Tibial nerve (tissue), 4 donors: ENCODE results near the gene VSTM2B. TPM values are rescaled to one million over a fixed set of nuclear protein-coding genes. Genes with fewer than 3 reads are reported as not detected.

ENCODE experiments used
- DNase-seq, 2 donors: peaks; one replicate each; pipeline ENCODE4 v3.0.0-alpha.2; 2019; ENCODE audit warnings: low spot score in 2 of 2
- H3K27ac ChIP-seq, 4 donors: fragments of 200-600 bp; sonication (generic) in 3 of 4; one replicate each; pipeline ENCODE4 v1.5.1; 2017 to 2019; ENCODE audit warnings: mild to moderate bottlenecking in 1 of 4
- H3K27me3 ChIP-seq, 2 donors: fragments of 200-600 bp; sonication (generic) in 1 of 2; one replicate each; pipeline versions ENCODE4 v1.5.1 to v1.6.0; 2017 to 2019
- H3K36me3 ChIP-seq, 3 donors: fragments of 200-600 bp; sonication (generic); one replicate each; pipeline ENCODE4 v1.5.1; 2018 to 2019
- H3K4me1 ChIP-seq, 4 donors: fragments of 200-600 bp; sonication (generic) in 3 of 4; one replicate each; pipeline ENCODE4 v1.5.1; 2017 to 2019
- H3K4me3 ChIP-seq, 4 donors: fragments of 200-600 bp; sonication (generic) in 3 of 4; one replicate each; pipeline ENCODE4 v1.5.1; 2017 to 2019; ENCODE audit warnings: mild to moderate bottlenecking in 1 of 4, moderate library complexity in 1 of 4
- H3K9me3 ChIP-seq, 4 donors: fragments of 200-600 bp; sonication (generic) in 3 of 4; one replicate each; pipeline ENCODE4 v1.5.1; 2017 to 2019
- EP300 ChIP-seq, 2 donors: sonication (generic); formaldehyde crosslinking; IDR thresholded peaks; one replicate each; pipeline ENCODE4 v1.6.1; 2017; ENCODE audit warnings: antibody characterized with exemption in 2 of 2, mild to moderate bottlenecking in 1 of 2
- POLR2A ChIP-seq, 2 donors: fragments of 450-650 bp; IDR thresholded peaks; one replicate each; pipeline ENCODE4 v1.6.1; 2017; ENCODE audit warnings: antibody characterized with exemption in 2 of 2, mild to moderate bottlenecking in 2 of 2, moderate library complexity in 2 of 2
- WGBS, 2 donors: methylation state at CpG; one replicate each; pipeline ENCODE4 v1.1.5; 2018; 5-methylcytosine and 5-hydroxymethylcytosine counted together
- total RNA-seq, 4 donors: library from RNA; depleted of rRNA; stranded (reverse); fragments of >200 nt; gene quantifications; one replicate each; pipeline ENCODE4 v1.1.0, GENCODE V29; 2016
- TF ChIP-seq, protein P1 (sequence below), 5 experiments: fragments of 200-600 bp in 3 of 5; fragments of 450-650 bp in 2 of 5; sonication (generic) in 3 of 5; IDR thresholded peaks; one replicate each; pipeline ENCODE4 v1.5.1; 2016 to 2019; ENCODE audit warnings: antibody characterized with exemption in 5 of 5, mild to moderate bottlenecking in 3 of 5, moderate library complexity in 2 of 5

Gene VSTM2B
- total RNA-seq, 4 donors from 2014 or later, result not detected

DNA sequence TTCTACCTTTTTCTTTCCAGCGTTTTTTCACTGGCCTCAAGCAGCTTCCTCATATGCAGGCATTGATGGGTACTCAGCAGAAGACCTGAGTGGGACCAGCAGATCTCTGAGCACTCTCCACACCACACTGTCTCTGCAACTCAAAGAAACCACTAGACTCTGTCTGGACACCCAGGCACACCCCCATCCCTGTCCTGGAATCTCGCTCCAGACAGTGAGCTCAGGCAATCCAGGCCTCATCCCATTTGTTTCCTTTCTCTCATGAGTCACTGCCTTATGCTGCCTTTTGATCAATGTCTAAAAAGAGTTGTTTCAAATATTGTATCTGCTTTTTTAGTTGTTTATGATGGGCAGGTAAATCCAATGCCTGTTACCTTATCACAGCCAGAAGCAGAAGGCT, 60.6 kb downstream of the VSTM2B start:
- H3K9me3 ChIP-seq, result peaks cover 0 to 15% (median 0%) of the 10 kb centered on the region in 4 donors
- no peak for TF ChIP-seq POLR2A (IDR thresholded peaks at IDR 0.05)
- no peak for TF ChIP-seq EP300 (IDR thresholded peaks at IDR 0.05)
- TF ChIP-seq, protein P1, sequence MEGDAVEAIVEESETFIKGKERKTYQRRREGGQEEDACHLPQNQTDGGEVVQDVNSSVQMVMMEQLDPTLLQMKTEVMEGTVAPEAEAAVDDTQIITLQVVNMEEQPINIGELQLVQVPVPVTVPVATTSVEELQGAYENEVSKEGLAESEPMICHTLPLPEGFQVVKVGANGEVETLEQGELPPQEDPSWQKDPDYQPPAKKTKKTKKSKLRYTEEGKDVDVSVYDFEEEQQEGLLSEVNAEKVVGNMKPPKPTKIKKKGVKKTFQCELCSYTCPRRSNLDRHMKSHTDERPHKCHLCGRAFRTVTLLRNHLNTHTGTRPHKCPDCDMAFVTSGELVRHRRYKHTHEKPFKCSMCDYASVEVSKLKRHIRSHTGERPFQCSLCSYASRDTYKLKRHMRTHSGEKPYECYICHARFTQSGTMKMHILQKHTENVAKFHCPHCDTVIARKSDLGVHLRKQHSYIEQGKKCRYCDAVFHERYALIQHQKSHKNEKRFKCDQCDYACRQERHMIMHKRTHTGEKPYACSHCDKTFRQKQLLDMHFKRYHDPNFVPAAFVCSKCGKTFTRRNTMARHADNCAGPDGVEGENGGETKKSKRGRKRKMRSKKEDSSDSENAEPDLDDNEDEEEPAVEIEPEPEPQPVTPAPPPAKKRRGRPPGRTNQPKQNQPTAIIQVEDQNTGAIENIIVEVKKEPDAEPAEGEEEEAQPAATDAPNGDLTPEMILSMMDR (IDR thresholded peaks at IDR 0.05), result no peak
- no peaks in the 10 kb centered on the region for H3K36me3 ChIP-seq
- peaks cover 0 to 9% of the 10 kb centered on the region in 2 donors for H3K27me3 ChIP-seq
- H3K4me3 ChIP-seq, result no peak overlapping the region
- no peaks in the 10 kb centered on the region for H3K4me1 ChIP-seq
- no peak overlapping the region for H3K27ac ChIP-seq
- no peak for DNase-seq
- WGBS, 2 donors, result 44 to 48% methylated on average over 2 of the region's 2 CpGs

- WGBS, 2 donors, result 72 to 75% methylated on average over 3 of the region's 3 CpGs
- Histone ChIP-seq H3K27ac (no peak overlapping the region), H3K9me3 (peaks cover 0 to 12% (median 0%) of the 10 kb centered on the region in 4 donors), H3K4me3 (no peak overlapping the region), H3K27me3 (peaks cover 0 to 13% of the 10 kb centered on the region in 2 donors), H3K36me3 (no peaks in the 10 kb centered on the region), H3K4me1 (no peaks in the 10 kb centered on the region)
- no peak for DNase-seq
- TF ChIP-seq POLR2A (IDR thresholded peaks at IDR 0.05) (no peak), EP300 (IDR thresholded peaks at IDR 0.05) (no peak)
- TF ChIP-seq, protein P1 (IDR thresholded peaks at IDR 0.05), result no peak
Observed at GRCh38 chr19:29587059-29587458, 61.3 kb downstream of the VSTM2B start.

- Histone ChIP-seq H3K27me3 (peaks cover 0 to 17% of the 10 kb centered on the region in 2 donors), H3K9me3 (peaks cover 0 to 12% (median 0%) of the 10 kb centered on the region in 4 donors), H3K36me3 (no peaks in the 10 kb centered on the region), H3K27ac (no peak overlapping the region), H3K4me3 (no peak overlapping the region), H3K4me1 (no peaks in the 10 kb centered on the region)
- TF ChIP-seq EP300 (IDR thresholded peaks at IDR 0.05) (no peak), POLR2A (IDR thresholded peaks at IDR 0.05) (no peak)
- TF ChIP-seq, protein P1 (IDR thresholded peaks at IDR 0.05), result no peak
- 68 to 76% methylated on average over 2 of the region's 2 CpGs for WGBS, 2 donors
- DNase-seq, result no peak
Observed at GRCh38 chr19:29587518-29587986, 61.8 kb downstream of the VSTM2B start.

- Histone ChIP-seq H3K4me3 (no peak overlapping the region), H3K27me3 (peaks cover 0 to 17% of the 10 kb centered on the region in 2 donors)
Observed at GRCh38 chr19:29588095-29588494, 62.3 kb downstream of the VSTM2B start.

GRCh38 chr19:29590278-29590677, 64.5 kb downstream of the VSTM2B start:
- H3K27me3 ChIP-seq, result peaks cover 0 to 20% of the 10 kb centered on the region in 2 donors

More at GRCh38 chr19:29588095-29588494, 62.3 kb downstream of the VSTM2B start:
- no peaks in the 10 kb centered on the region for H3K4me1 ChIP-seq
- H3K9me3 ChIP-seq, result peaks cover 0 to 12% (median 0%) of the 10 kb centered on the region in 4 donors
- no peaks in the 10 kb centered on the region for H3K36me3 ChIP-seq
- no peak for TF ChIP-seq POLR2A (IDR thresholded peaks at IDR 0.05)
- no peak for TF ChIP-seq EP300 (IDR thresholded peaks at IDR 0.05)
- WGBS, 2 donors, result 89 to 94% methylated on average over 2 of the region's 2 CpGs
- no peak overlapping the region for H3K27ac ChIP-seq
- no peak for DNase-seq

More at GRCh38 chr19:29590278-29590677, 64.5 kb downstream of the VSTM2B start:
- Histone ChIP-seq H3K36me3 (no peaks in the 10 kb centered on the region), H3K4me3 (no peak overlapping the region), H3K27ac (no peak overlapping the region), H3K4me1 (no peaks in the 10 kb centered on the region), H3K9me3 (peaks cover 0 to 5% (median 0%) of the 10 kb centered on the region in 4 donors)
- WGBS, 2 donors, result 46 to 54% methylated on average over 5 of the region's 5 CpGs
- TF ChIP-seq, protein P1 (IDR thresholded peaks at IDR 0.05), result no peak
- DNase-seq, result no peak
